ENCODE data around the gene GSE1. TPM values are rescaled to one million over a fixed set of nuclear protein-coding genes. Genes with fewer than 3 reads are reported as not detected.
A peak's percentile ranks its signal among the peaks of the same experiment; 100 is the strongest.

Gene GSE1
- total RNA-seq, 4 donors from 2014 or later, result 45.1 to 89.3 (median 71.3) TPM

GRCh38 chr16:85573696-85574641 lies 39.2 kb upstream of the GSE1 start:
- no peaks in the 10 kb centered on the region for H3K27me3 ChIP-seq
- H3K9me3 ChIP-seq, result no peaks in the 10 kb centered on the region
- intact Hi-C loops (cut with DNase I; ENCODE audit: low total_unique reads), result no loop called here
- in situ Hi-C loops (cut with MboI; ENCODE audit: low sequenced_read_pairs in 4 of 4), result no loop called here
- DNase-seq (no peak), ATAC-seq (peak; percentile 15 to 21)
- peak overlapping the region; percentile 1 to 31 (median 14) for H3K4me3 ChIP-seq
- H3K36me3 ChIP-seq, result no peaks in the 10 kb centered on the region
- H3K4me1 ChIP-seq, result peaks cover 31 to 51% of the 10 kb centered on the region in 2 donors
- H3K27ac ChIP-seq, result peak overlapping the region; percentile 37 to 74 (median 61)
- TF ChIP-seq POLR2A (IDR thresholded peaks at IDR 0.05), result no peak
- TF ChIP-seq CTCF (IDR thresholded peaks at IDR 0.05 in 4 of 5, conservative IDR thresholded peaks at IDR 0.05 in 1 of 5), result no peak

- ATAC-seq (no peak), DNase-seq (no peak)
- Histone ChIP-seq H3K27ac (peak overlapping the region; percentile 37 to 74 (median 61)), H3K36me3 (no peaks in the 10 kb centered on the region), H3K4me1 (peaks cover 31 to 50% of the 10 kb centered on the region in 2 donors), H3K9me3 (no peaks in the 10 kb centered on the region), H3K27me3 (no peaks in the 10 kb centered on the region), H3K4me3 (peak overlapping the region in 2 of 4 donors; percentile 12 to 31)
- TF ChIP-seq CTCF (IDR thresholded peaks at IDR 0.05 in 4 of 5, conservative IDR thresholded peaks at IDR 0.05 in 1 of 5) (no peak), POLR2A (IDR thresholded peaks at IDR 0.05) (no peak)
- intact Hi-C loops (cut with DNase I; ENCODE audit: low total_unique reads) (no loop called here), in situ Hi-C loops (cut with MboI; ENCODE audit: low sequenced_read_pairs in 4 of 4) (no loop called here)
Observed at GRCh38 chr16:85574672-85575475, 38.2 kb upstream of the GSE1 start.

GRCh38 chr16:85575920-85576319 lies 37.2 kb upstream of the GSE1 start:
- H3K4me3 ChIP-seq, result no peak overlapping the region
- no peaks in the 10 kb centered on the region for H3K27me3 ChIP-seq
- H3K36me3 ChIP-seq, result no peaks in the 10 kb centered on the region
- in situ Hi-C loops (cut with MboI; ENCODE audit: low sequenced_read_pairs in 4 of 4) (no loop called here), intact Hi-C loops (cut with DNase I; ENCODE audit: low total_unique reads) (no loop called here)
- no peak overlapping the region for H3K27ac ChIP-seq
- no peak for DNase-seq
- ATAC-seq, result no peak
- H3K4me1 ChIP-seq, result peaks cover 28 to 41% of the 10 kb centered on the region in 2 donors
- TF ChIP-seq POLR2A (IDR thresholded peaks at IDR 0.05) (no peak), CTCF (IDR thresholded peaks at IDR 0.05 in 4 of 5, conservative IDR thresholded peaks at IDR 0.05 in 1 of 5) (no peak)
- no peaks in the 10 kb centered on the region for H3K9me3 ChIP-seq

- in situ Hi-C loops (cut with MboI; ENCODE audit: low sequenced_read_pairs in 4 of 4) (no loop called here), intact Hi-C loops (cut with DNase I; ENCODE audit: low total_unique reads) (no loop called here)
- Histone ChIP-seq H3K9me3 (no peaks in the 10 kb centered on the region), H3K4me3 (no peak overlapping the region), H3K27me3 (no peaks in the 10 kb centered on the region), H3K36me3 (no peaks in the 10 kb centered on the region), H3K27ac (no peak overlapping the region), H3K4me1 (peaks cover 28 to 43% of the 10 kb centered on the region in 2 donors)
- ATAC-seq (no peak), DNase-seq (no peak)
- TF ChIP-seq POLR2A (IDR thresholded peaks at IDR 0.05), result no peak
- no peak for TF ChIP-seq CTCF (IDR thresholded peaks at IDR 0.05 in 4 of 5, conservative IDR thresholded peaks at IDR 0.05 in 1 of 5)
Observed at GRCh38 chr16:85576944-85577343, 36.2 kb upstream of the GSE1 start.

All from gastrocnemius medialis (tissue), 4 donors.